ENCODE data around the gene CFAP157. TPM values are rescaled to one million over a fixed set of nuclear protein-coding genes. Genes with fewer than 3 reads are reported as not detected.

The CFAP157 gene
- total RNA-seq, 1 experiment from 2014 or later = 0.87 TPM

- H3K4me1 Mint-ChIP-seq (ENCODE audit: low read depth, unreplicated experiment) = no peaks in the 10 kb centered on the region
- TF ChIP-seq CTCF (IDR thresholded peaks at IDR 0.05; ENCODE audit: unreplicated experiment) = no peak
- no TSS peak for BruUV-seq (replicated peaks)
- intact Hi-C loops (cut with micrococcal nuclease; ENCODE audit: unreplicated experiment) = no loop called here
- no peaks in the 10 kb centered on the region for H3K9me3 Mint-ChIP-seq (ENCODE audit: low read depth, unreplicated experiment)
- DNase-seq = no peak
- no peak overlapping the region for H3K27ac Mint-ChIP-seq (ENCODE audit: unreplicated experiment)
- H3K27me3 Mint-ChIP-seq (ENCODE audit: unreplicated experiment) = no peaks in the 10 kb centered on the region
- CTCF ChIA-PET = no interaction called here
- no peak overlapping the region for H3K4me3 Mint-ChIP-seq (ENCODE audit: low read depth, unreplicated experiment)
- peaks cover 45% of the 10 kb centered on the region for H3K36me3 Mint-ChIP-seq (ENCODE audit: insufficient read depth, unreplicated experiment)
These were observed 3.5 kb downstream of the CFAP157 start for GRCh38 chr9:127710204-127710783.

- CTCF ChIA-PET = no interaction called here
- Mint-ChIP-seq H3K27ac (ENCODE audit: unreplicated experiment) (no peak overlapping the region), H3K9me3 (ENCODE audit: low read depth, unreplicated experiment) (no peaks in the 10 kb centered on the region), H3K36me3 (ENCODE audit: insufficient read depth, unreplicated experiment) (peaks cover 55% of the 10 kb centered on the region), H3K4me1 (ENCODE audit: low read depth, unreplicated experiment) (no peaks in the 10 kb centered on the region), H3K27me3 (ENCODE audit: unreplicated experiment) (no peaks in the 10 kb centered on the region), H3K4me3 (ENCODE audit: low read depth, unreplicated experiment) (no peak overlapping the region)
- no peak for DNase-seq
- BruUV-seq (replicated peaks) = no TSS peak
- intact Hi-C loops (cut with micrococcal nuclease; ENCODE audit: unreplicated experiment) = no loop called here
- TF ChIP-seq CTCF (IDR thresholded peaks at IDR 0.05; ENCODE audit: unreplicated experiment) = no peak
These were observed 4.5 kb downstream of the CFAP157 start for GRCh38 chr9:127711226-127711701.

DNA sequence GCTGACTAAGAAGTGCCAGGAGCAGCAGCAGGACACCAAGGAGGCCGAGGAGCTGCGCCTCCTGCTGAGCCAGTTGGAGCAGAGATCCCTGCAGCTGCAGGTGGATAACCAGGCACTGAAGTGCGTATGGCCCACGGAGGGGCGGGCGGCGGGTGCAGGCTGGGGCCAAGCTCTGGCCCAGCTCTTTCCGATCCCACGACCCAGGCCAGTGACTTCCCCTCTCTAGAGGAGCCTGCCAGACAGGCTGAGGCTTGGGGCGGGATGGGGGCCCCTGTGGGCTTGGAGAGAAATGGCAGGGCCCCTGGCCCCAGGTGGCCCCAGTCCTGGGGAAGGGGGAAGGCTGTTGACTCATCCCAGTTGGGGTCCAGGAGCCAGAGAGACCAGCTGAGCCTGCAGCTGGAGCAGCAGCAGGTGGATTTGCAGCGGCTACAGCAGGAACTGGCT lies 5.1 kb downstream of the CFAP157 start:
- TF ChIP-seq CTCF (IDR thresholded peaks at IDR 0.05; ENCODE audit: unreplicated experiment) = no peak
- intact Hi-C loops (cut with micrococcal nuclease; ENCODE audit: unreplicated experiment) = no loop called here
- Mint-ChIP-seq H3K27ac (ENCODE audit: unreplicated experiment) (no peak overlapping the region), H3K9me3 (ENCODE audit: low read depth, unreplicated experiment) (no peaks in the 10 kb centered on the region), H3K4me1 (ENCODE audit: low read depth, unreplicated experiment) (no peaks in the 10 kb centered on the region), H3K4me3 (ENCODE audit: low read depth, unreplicated experiment) (no peak overlapping the region), H3K27me3 (ENCODE audit: unreplicated experiment) (no peaks in the 10 kb centered on the region), H3K36me3 (ENCODE audit: insufficient read depth, unreplicated experiment) (peaks cover 53% of the 10 kb centered on the region)
- no peak for DNase-seq
- CTCF ChIA-PET = no interaction called here
- no TSS peak for BruUV-seq (replicated peaks)

DNA sequence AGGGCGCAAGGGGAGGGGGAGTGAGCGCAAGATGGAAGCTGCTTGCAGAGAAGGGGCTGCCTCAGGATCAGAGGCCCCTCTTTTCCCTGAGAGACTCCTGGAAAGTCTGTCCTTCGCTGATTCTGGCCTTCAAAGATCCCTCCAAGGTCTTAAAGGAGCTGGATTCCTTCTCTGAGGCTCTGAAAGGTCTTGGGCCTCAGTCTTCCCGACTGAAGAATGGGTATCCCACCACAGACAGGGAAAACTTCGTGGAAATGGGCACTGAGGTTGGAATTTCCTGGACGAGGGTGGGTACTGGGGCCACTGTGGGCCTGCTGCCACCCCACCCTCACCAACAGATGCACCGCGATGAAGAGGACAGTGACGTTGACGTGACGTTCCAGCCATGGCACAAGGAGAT lies 5.6 kb downstream of the CFAP157 start:
- no TSS peak for BruUV-seq (replicated peaks)
- Mint-ChIP-seq H3K9me3 (ENCODE audit: low read depth, unreplicated experiment) (no peaks in the 10 kb centered on the region), H3K36me3 (ENCODE audit: insufficient read depth, unreplicated experiment) (peaks cover 55% of the 10 kb centered on the region), H3K4me3 (ENCODE audit: low read depth, unreplicated experiment) (no peak overlapping the region), H3K27ac (ENCODE audit: unreplicated experiment) (no peak overlapping the region), H3K4me1 (ENCODE audit: low read depth, unreplicated experiment) (no peaks in the 10 kb centered on the region), H3K27me3 (ENCODE audit: unreplicated experiment) (no peaks in the 10 kb centered on the region)
- intact Hi-C loops (cut with micrococcal nuclease; ENCODE audit: unreplicated experiment) = no loop called here
- TF ChIP-seq CTCF (IDR thresholded peaks at IDR 0.05; ENCODE audit: unreplicated experiment) = no peak
- no peak for DNase-seq
- CTCF ChIA-PET = no interaction called here
